ENCODE results near the gene LDB2. TPM values are rescaled to one million over a fixed set of nuclear protein-coding genes. Genes with fewer than 3 reads are reported as not detected.

LDB2 gene
- total RNA-seq, 2 donors from 2014 or later: 11.4 to 14.5 TPM

DNA sequence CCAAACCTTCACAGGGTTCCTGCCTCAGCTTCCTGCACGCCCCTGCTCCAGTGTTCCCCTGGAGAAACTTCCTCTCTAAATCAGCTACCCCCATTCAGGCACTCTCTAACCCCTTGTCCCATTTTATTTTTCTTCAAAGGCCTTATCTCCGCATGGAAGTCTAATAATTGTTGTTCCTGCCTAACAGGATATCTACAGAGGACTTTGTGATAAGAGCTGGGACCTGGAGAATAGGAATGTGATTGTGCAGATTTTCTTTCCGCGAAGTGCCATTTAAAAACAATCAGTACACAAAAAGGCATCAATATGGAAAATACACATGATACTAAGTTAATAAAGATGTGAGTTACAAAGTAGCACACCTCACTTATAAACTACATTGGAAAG is 32.6 kb downstream of the LDB2 start:
- Histone ChIP-seq H3K4me1 (ENCODE audit: control insufficient read depth, insufficient read depth, low read length) (peaks cover 7% of the 10 kb centered on the region), H3K9me3 (ENCODE audit: control insufficient read depth, low read length) (peaks cover 7% of the 10 kb centered on the region), H3K27me3 (ENCODE audit: control insufficient read depth, insufficient read depth, low read length, poor library complexity, severe bottlenecking) (no peaks in the 10 kb centered on the region), H3K36me3 (ENCODE audit: control insufficient read depth, insufficient read depth, low read length) (no peaks in the 10 kb centered on the region), H3K9ac (ENCODE audit: extremely low read depth, low read length, poor library complexity, severe bottlenecking) (no peak overlapping the region), H3K27ac (ENCODE audit: low read depth, low read length) (no peak overlapping the region), H3K4me3 (ENCODE audit: low read length) (peak overlapping the region; percentile 44)
- 85 to 100% methylated on average over 1 to 2 of the region's 4 CpGs for WGBS, 2 experiments (ENCODE audit: insufficient coverage in 1 of 2, insufficient read length in 1 of 2)
- Mint-ChIP-seq H3K27me3 (ENCODE audit: insufficient read depth) (peaks cover 11% of the 10 kb centered on the region), H3K9me3 (peaks cover 2% of the 10 kb centered on the region), H3K4me3 (no peak overlapping the region), H3K27ac (no peak overlapping the region), H3K4me1 (peaks cover 16% of the 10 kb centered on the region), H3K36me3 (ENCODE audit: low read depth) (peaks cover 2% of the 10 kb centered on the region)
- no peak for TF ChIP-seq CTCF (conservative IDR thresholded peaks at IDR 0.05)
- DNase-seq: no peak

- Histone ChIP-seq H3K4me1 (ENCODE audit: control insufficient read depth, insufficient read depth, low read length) (peaks cover 7% of the 10 kb centered on the region), H3K36me3 (ENCODE audit: control insufficient read depth, insufficient read depth, low read length) (no peaks in the 10 kb centered on the region), H3K9me3 (ENCODE audit: control insufficient read depth, low read length) (peaks cover 7% of the 10 kb centered on the region), H3K27ac (ENCODE audit: low read depth, low read length) (no peak overlapping the region), H3K9ac (ENCODE audit: extremely low read depth, low read length, poor library complexity, severe bottlenecking) (no peak overlapping the region), H3K27me3 (ENCODE audit: control insufficient read depth, insufficient read depth, low read length, poor library complexity, severe bottlenecking) (no peaks in the 10 kb centered on the region), H3K4me3 (ENCODE audit: low read length) (peak overlapping the region; percentile 44)
- Mint-ChIP-seq H3K4me1 (peaks cover 17% of the 10 kb centered on the region), H3K9me3 (peaks cover 2% of the 10 kb centered on the region), H3K36me3 (ENCODE audit: low read depth) (peaks cover 2% of the 10 kb centered on the region), H3K27ac (no peak overlapping the region), H3K27me3 (ENCODE audit: insufficient read depth) (peaks cover 11% of the 10 kb centered on the region), H3K4me3 (no peak overlapping the region)
- DNase-seq: no peak
- 87 to 97% methylated on average over 3 to 7 of the region's 7 CpGs for WGBS, 2 experiments (ENCODE audit: insufficient coverage in 1 of 2, insufficient read length in 1 of 2)
- TF ChIP-seq CTCF (conservative IDR thresholded peaks at IDR 0.05): no peak
Observed at GRCh38 chr4:16865209-16865896, 33.1 kb downstream of the LDB2 start.

DNA sequence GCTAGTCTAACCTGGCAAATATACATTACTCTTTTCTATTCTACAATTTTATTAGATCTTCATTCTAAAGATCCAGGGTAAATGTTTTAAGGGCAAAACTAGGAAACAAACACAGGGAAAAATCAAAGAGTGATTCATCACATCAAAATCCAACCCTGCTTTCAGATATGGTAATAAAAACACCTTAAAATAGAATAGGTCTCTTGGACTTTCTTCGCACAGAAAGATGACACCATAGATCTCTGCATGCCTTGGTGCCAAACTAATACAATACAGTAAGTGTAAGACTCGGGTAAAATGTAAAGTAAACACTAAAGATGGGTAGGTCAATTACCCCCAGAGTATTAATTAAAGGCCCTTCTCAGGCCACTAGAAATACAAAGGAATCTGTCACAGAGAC is 34.2 kb downstream of the LDB2 start:
- no peaks in the 10 kb centered on the region for H3K9me3 Mint-ChIP-seq
- no peak for DNase-seq
- Histone ChIP-seq H3K9me3 (ENCODE audit: control insufficient read depth, low read length) (peaks cover 7% of the 10 kb centered on the region), H3K27me3 (ENCODE audit: control insufficient read depth, insufficient read depth, low read length, poor library complexity, severe bottlenecking) (no peaks in the 10 kb centered on the region), H3K36me3 (ENCODE audit: control insufficient read depth, insufficient read depth, low read length) (no peaks in the 10 kb centered on the region), H3K27ac (ENCODE audit: low read depth, low read length) (no peak overlapping the region), H3K9ac (ENCODE audit: extremely low read depth, low read length, poor library complexity, severe bottlenecking) (no peak overlapping the region), H3K4me3 (ENCODE audit: low read length) (no peak overlapping the region), H3K4me1 (ENCODE audit: control insufficient read depth, insufficient read depth, low read length) (peaks cover 7% of the 10 kb centered on the region)
- no peak overlapping the region for H3K27ac Mint-ChIP-seq
- peaks cover 1% of the 10 kb centered on the region for H3K27me3 Mint-ChIP-seq (ENCODE audit: insufficient read depth)
- H3K4me3 Mint-ChIP-seq: no peak overlapping the region
- H3K36me3 Mint-ChIP-seq (ENCODE audit: low read depth): no peaks in the 10 kb centered on the region
- TF ChIP-seq CTCF (conservative IDR thresholded peaks at IDR 0.05): no peak
- WGBS, 2 experiments (ENCODE audit: insufficient coverage in 1 of 2, insufficient read length in 1 of 2): 91% methylated on average over 2 of the region's 2 CpGs; no CpG with 5 or more reads in 1 of the 2 experiments
- peaks cover 27% of the 10 kb centered on the region for H3K4me1 Mint-ChIP-seq
